A549 (cell line): Measurements from ENCODE around the gene RRP8. TPM values are rescaled to one million over a fixed set of nuclear protein-coding genes. Genes with fewer than 3 reads are reported as not detected.

Source experiments
- ATAC-seq, 2 experiments: fragments of 200-7000 bp in 1 of 2; fragments of >200 bp in 1 of 2; cut with Nextera tagmentation in 1 of 2; cut with Tn5 transposase in 1 of 2; 3 replicates each; pipeline versions ENCODE4 v1.8.0 to v1.9.1; 2018 to 2020; ENCODE audit warnings: mild to moderate bottlenecking in 1 of 2, moderate library complexity in 1 of 2
- CTCF ChIA-PET: fragments of 300-600 bp; sonication (Branson Sonifier 250); formaldehyde crosslinking; extraction: SDS; loops from one replicate; lab custom pipeline; 2021; ENCODE audit warnings: antibody characterized with exemption, inconsistent platforms; lab: Yijun Ruan, JAX
- POLR2A ChIA-PET: fragments of 350-600 bp; formaldehyde crosslinking; extraction: SDS; loops from one replicate; lab custom pipeline; 2021; ENCODE audit warnings: antibody characterized with exemption, inconsistent platforms; lab: Yijun Ruan, JAX
- DNase-seq, 2 experiments: peaks; one replicate each; pipeline versions ENCODE4 v3.0.0 to v3.0.0-alpha.2; 2011 to 2016; ENCODE audit warnings: low read depth in 1 of 2, low spot score in 1 of 2
- FAIRE-seq: peaks from 2 replicates; lab custom pipeline; 2011; peaks lifted over from hg19 to GRCh38; lab: Jason Lieb, UNC
- H3K27ac ChIP-seq, 2 experiments: fragments of >200 bp; sonication (Bioruptor Twin); formaldehyde crosslinking; 3 replicates each; pipeline ENCODE4 v1.5.1; 2016 to 2017
- H3K4me1 ChIP-seq: fragments of >200 bp; sonication (Bioruptor Twin); formaldehyde crosslinking; 3 replicates; pipeline ENCODE4 v1.6.1; 2016
- H3K4me2 ChIP-seq: fragments of >200 bp; sonication (Bioruptor Twin); formaldehyde crosslinking; 3 replicates; pipeline ENCODE4 v1.6.1; 2016
- H3K4me3 ChIP-seq: fragments of >200 bp; sonication (Bioruptor Twin); formaldehyde crosslinking; 3 replicates; pipeline ENCODE4 v1.5.1; 2016
- H3K9me3 ChIP-seq: fragments of >200 bp; sonication (Bioruptor Twin); formaldehyde crosslinking; 3 replicates; pipeline ENCODE4 v1.6.1; 2016
- BHLHE40 ChIP-seq: IDR thresholded peaks from 2 replicates; pipeline ENCODE4 v1.6.1; 2012; ENCODE audit warnings: low read depth, low read length, inconsistent platforms
- CBX2 ChIP-seq: fragments of 200-600 bp; sonication (generic); IDR thresholded peaks from 2 replicates; pipeline ENCODE4 v1.6.1; 2016; ENCODE audit warnings: low read depth, mild to moderate bottlenecking, borderline replicate concordance
- CHD2 ChIP-seq: fragments of 150-350 bp; IDR thresholded peaks from 2 replicates; pipeline ENCODE4 v1.6.1; 2014; ENCODE audit warnings: low read length; ENCODE audit not compliant: partially characterized antibody
- CHD4 ChIP-seq: fragments of 200-600 bp; sonication (generic); IDR thresholded peaks from 2 replicates; pipeline ENCODE4 v1.6.1; 2016; ENCODE audit warnings: antibody characterized with exemption, mild to moderate bottlenecking, borderline replicate concordance
- EHF ChIP-seq: fragments of 250-450 bp; sonication (Bioruptor Pico); IDR thresholded peaks from 2 replicates; pipeline ENCODE4 v1.5.0; 2020; ENCODE audit warnings: mild to moderate bottlenecking
- FOSB ChIP-seq: fragments of 250-450 bp; sonication (Bioruptor Pico); IDR thresholded peaks from 2 replicates; pipeline ENCODE4 v1.5.0; 2020; ENCODE audit warnings: mild to moderate bottlenecking, moderate library complexity
- FOXS1 ChIP-seq: fragments of 250-450 bp; sonication (Bioruptor Pico); IDR thresholded peaks from 2 replicates; pipeline ENCODE4 v1.5.0; 2020; ENCODE audit warnings: mild to moderate bottlenecking, moderate library complexity
- HOXA7 ChIP-seq: fragments of 250-450 bp; sonication (Bioruptor Pico); IDR thresholded peaks from 2 replicates; pipeline ENCODE4 v1.5.0; 2020; ENCODE audit warnings: mild to moderate bottlenecking, moderate library complexity
- HOXB13 ChIP-seq: fragments of 250-450 bp; sonication (Bioruptor Pico); IDR thresholded peaks from 2 replicates; pipeline ENCODE4 v1.5.0; 2020; ENCODE audit warnings: low read depth, mild to moderate bottlenecking, moderate library complexity
- JUN ChIP-seq, 2 experiments: fragments of >200 bp; sonication (Bioruptor Twin); formaldehyde crosslinking; IDR thresholded peaks; 2 replicates in 1 of 2; 3 replicates in 1 of 2; pipeline ENCODE4 v1.6.1; 2016 to 2017
- NR3C1 ChIP-seq: fragments of >200 bp; sonication (Bioruptor Twin); formaldehyde crosslinking; IDR thresholded peaks from 3 replicates; pipeline ENCODE4 v1.6.1; 2017
- PHF8 ChIP-seq: fragments of 200-600 bp; sonication (generic); IDR thresholded peaks from 2 replicates; pipeline ENCODE4 v1.6.1; 2016; ENCODE audit warnings: low read depth, mild to moderate bottlenecking, antibody characterized with exemption, moderate library complexity, borderline replicate concordance
- RAD21 ChIP-seq, 2 experiments: fragments of >200 bp in 1 of 2; sonication (Bioruptor Twin) in 1 of 2; formaldehyde crosslinking in 1 of 2; IDR thresholded peaks in 1 of 2; conservative IDR thresholded peaks in 1 of 2; 2 replicates in 1 of 2; 3 replicates in 1 of 2; pipeline ENCODE4 v1.6.1; 2012 to 2018; ENCODE audit warnings: inconsistent platforms in 1 of 2
- SMC3 ChIP-seq: fragments of >200 bp; sonication (Bioruptor Twin); formaldehyde crosslinking; IDR thresholded peaks from 3 replicates; pipeline ENCODE4 v1.6.1; 2018; ENCODE audit warnings: inconsistent platforms
- TP53 ChIP-seq: fragments of 250-450 bp; sonication (Bioruptor Pico); IDR thresholded peaks from 2 replicates; pipeline ENCODE4 v1.5.0; 2021; ENCODE audit warnings: mild to moderate bottlenecking, moderate library complexity
- ZC3H11A ChIP-seq: fragments of 450-650 bp; IDR thresholded peaks from 2 replicates; pipeline ENCODE4 v1.6.1; 2014; ENCODE audit warnings: antibody characterized with exemption, mild to moderate bottlenecking
- ZNF302 ChIP-seq: fragments of 250-450 bp; sonication (Bioruptor Pico); IDR thresholded peaks from 2 replicates; pipeline ENCODE4 v1.9.0; 2021; ENCODE audit warnings: inconsistent platforms, mild to moderate bottlenecking, moderate library complexity
- WGBS: methylation state at CpG from one replicate; pipeline ENCODE4 v1.1.6; 2017; ENCODE audit errors: missing lambda C conversion rate; 5-methylcytosine and 5-hydroxymethylcytosine counted together
- polyA plus RNA-seq, 4 experiments: library from polyadenylated mRNA; depleted of rRNA in 3 of 4; stranded (reverse); fragments of >200 nt; fragmentation: RNase III in 1 of 4; extraction: RNeasy Plus Mini Kit Qiagen cat#74134 plus additional on column Dnase treatment in 1 of 4; gene quantifications; 2 replicates in 3 of 4; 3 replicates in 1 of 4; pipeline ENCODE4 v1.2.3, GENCODE V29; 2011 to 2017
- TF ChIP-seq, protein P1 (sequence below): fragments of 450-650 bp; IDR thresholded peaks from 2 replicates; pipeline ENCODE4 v1.6.1; 2014; ENCODE audit warnings: antibody characterized with exemption
- TF ChIP-seq, protein P2 (sequence below): fragments of >200 bp; sonication (Bioruptor Twin); formaldehyde crosslinking; IDR thresholded peaks from 3 replicates; pipeline ENCODE4 v1.5.1; 2016
- TF ChIP-seq, protein P3 (sequence below): IDR thresholded peaks from 2 replicates; pipeline ENCODE4 v1.6.1; 2012
- TF ChIP-seq, protein P4 (sequence below): fragments of 250-450 bp; sonication (Bioruptor Pico); IDR thresholded peaks from 2 replicates; pipeline ENCODE4 v1.5.0; 2021; ENCODE audit warnings: mild to moderate bottlenecking, moderate library complexity, borderline replicate concordance
- TF ChIP-seq, protein P5 (sequence below): IDR thresholded peaks from 2 replicates; pipeline ENCODE4 v1.6.1; 2012; ENCODE audit warnings: low read depth, borderline replicate concordance
- TF ChIP-seq, protein P6 (sequence below): fragments of >200 bp; sonication (Bioruptor Twin); formaldehyde crosslinking; IDR thresholded peaks from 2 replicates; pipeline ENCODE4 v1.6.1; 2016
- TF ChIP-seq, protein P7 (sequence below): fragments of 200-600 bp; sonication (generic); IDR thresholded peaks from 2 replicates; pipeline ENCODE4 v1.6.1; 2016; ENCODE audit warnings: antibody characterized with exemption, mild to moderate bottlenecking, moderate library complexity

Gene RRP8
- polyA plus RNA-seq, 2 of the 4 experiments (the other 2 are of a cell fraction): 14.5 to 25.9 TPM

DNA sequence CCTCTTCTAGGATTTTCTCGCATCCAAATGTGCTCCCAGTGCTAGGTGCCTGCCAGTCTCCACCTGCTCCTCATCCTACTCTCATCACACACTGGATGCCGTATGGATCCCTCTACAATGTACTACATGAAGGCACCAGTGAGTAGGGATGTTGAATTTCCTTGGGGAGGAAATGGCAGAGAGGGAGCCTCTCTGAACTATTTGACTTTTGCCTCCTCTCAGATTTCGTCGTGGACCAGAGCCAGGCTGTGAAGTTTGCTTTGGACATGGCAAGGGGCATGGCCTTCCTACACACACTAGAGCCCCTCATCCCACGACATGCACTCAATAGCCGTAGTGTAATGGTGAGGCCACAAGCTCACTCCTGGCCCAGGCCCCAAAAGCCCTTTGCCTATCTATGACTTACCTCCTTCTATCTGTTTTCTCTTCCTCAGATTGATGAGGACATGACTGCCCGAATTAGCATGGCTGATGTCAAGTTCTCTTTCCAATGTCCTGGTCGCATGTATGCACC lies 6.1 kb upstream of the RRP8 start:
- Histone ChIP-seq H3K4me3 (no peak overlapping the region), H3K4me1 (peaks cover 45% of the 10 kb centered on the region)
- ATAC-seq: no peak
- POLR2A ChIA-PET: interaction anchor here (1.3 kb wide), 1 partner anchor 74 kb away, joined by 3 read pairs; the partner anchor contains the start of gene MRPL17
- FAIRE-seq: no peak
- TF ChIP-seq RAD21 (conservative IDR thresholded peaks at IDR 0.05 in 1 of 2, IDR thresholded peaks at IDR 0.05 in 1 of 2) (no peak), ZNF302 (CRISPR knock-in tag) (no peak), NR3C1 (no peak), JUN (IDR thresholded peaks at IDR 0.05) (0 out of 5 replicates have a peak, but pooled peaks of 1 of the 2 experiments have one; percentile 15), ZC3H11A (no peak)
- TF ChIP-seq, protein P1, sequence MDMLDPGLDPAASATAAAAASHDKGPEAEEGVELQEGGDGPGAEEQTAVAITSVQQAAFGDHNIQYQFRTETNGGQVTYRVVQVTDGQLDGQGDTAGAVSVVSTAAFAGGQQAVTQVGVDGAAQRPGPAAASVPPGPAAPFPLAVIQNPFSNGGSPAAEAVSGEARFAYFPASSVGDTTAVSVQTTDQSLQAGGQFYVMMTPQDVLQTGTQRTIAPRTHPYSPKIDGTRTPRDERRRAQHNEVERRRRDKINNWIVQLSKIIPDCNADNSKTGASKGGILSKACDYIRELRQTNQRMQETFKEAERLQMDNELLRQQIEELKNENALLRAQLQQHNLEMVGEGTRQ: no peak
- TF ChIP-seq, protein P2, sequence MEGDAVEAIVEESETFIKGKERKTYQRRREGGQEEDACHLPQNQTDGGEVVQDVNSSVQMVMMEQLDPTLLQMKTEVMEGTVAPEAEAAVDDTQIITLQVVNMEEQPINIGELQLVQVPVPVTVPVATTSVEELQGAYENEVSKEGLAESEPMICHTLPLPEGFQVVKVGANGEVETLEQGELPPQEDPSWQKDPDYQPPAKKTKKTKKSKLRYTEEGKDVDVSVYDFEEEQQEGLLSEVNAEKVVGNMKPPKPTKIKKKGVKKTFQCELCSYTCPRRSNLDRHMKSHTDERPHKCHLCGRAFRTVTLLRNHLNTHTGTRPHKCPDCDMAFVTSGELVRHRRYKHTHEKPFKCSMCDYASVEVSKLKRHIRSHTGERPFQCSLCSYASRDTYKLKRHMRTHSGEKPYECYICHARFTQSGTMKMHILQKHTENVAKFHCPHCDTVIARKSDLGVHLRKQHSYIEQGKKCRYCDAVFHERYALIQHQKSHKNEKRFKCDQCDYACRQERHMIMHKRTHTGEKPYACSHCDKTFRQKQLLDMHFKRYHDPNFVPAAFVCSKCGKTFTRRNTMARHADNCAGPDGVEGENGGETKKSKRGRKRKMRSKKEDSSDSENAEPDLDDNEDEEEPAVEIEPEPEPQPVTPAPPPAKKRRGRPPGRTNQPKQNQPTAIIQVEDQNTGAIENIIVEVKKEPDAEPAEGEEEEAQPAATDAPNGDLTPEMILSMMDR: no peak
- TF ChIP-seq, protein P3, sequence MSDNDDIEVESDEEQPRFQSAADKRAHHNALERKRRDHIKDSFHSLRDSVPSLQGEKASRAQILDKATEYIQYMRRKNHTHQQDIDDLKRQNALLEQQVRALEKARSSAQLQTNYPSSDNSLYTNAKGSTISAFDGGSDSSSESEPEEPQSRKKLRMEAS: no peak
- TF ChIP-seq, all 56 proteins: peak for 1
- WGBS: 95% methylated on average over 8 of the region's 8 CpGs
- DNase-seq: no peak
- H3K9me3 ChIP-seq: no peaks in the 10 kb centered on the region
- no peak overlapping the region for H3K4me2 ChIP-seq
- CTCF ChIA-PET: interaction anchor here (2.8 to 3.3 kb wide), 2 partner anchors 74 to 79 kb away, joined by 10 to 14 read pairs; partner anchors contain the start of gene MRPL17
- no peak overlapping the region for H3K27ac ChIP-seq

DNA sequence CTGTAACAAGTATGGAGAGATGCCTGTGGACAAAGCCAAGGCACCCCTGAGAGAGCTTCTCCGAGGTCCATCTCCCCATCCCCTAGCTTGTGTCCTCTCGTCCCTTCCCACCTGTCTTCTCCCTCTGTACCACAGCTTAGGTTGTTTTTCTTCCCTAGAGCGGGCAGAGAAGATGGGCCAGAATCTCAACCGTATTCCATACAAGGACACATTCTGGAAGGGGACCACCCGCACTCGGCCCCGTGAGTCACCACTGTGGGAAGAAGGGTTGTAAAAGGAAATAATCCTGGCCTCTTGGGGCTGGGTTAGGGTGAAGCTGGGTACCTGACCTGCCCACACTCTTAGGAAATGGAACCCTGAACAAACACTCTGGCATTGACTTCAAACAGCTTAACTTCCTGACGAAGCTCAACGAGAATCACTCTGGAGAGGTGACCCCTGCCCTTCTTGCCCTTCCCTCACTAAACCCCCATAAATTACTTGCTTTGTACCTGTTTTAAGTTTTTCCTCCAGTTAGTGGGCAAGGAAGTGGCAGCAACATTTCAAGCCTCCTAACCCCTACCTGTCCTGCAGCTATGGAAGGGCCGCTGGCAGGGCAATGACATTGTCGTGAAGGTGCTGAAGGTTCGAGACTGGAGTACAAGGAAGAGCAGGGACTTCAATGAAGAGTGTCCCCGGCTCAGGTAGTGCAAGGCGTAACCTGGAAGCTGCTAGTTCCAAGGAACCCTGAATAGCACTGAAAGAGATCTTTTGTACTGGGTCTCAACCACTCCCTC lies 5.5 kb upstream of the RRP8 start:
- CTCF ChIA-PET: interaction anchor here (1.1 to 3.3 kb wide), 4 partner anchors 75 to 230 kb away, joined by 3 to 14 read pairs (median 6); partner anchors contain the start of gene MRPL17
- Histone ChIP-seq H3K4me3 (no peak overlapping the region), H3K9me3 (no peaks in the 10 kb centered on the region), H3K4me2 (no peak overlapping the region), H3K27ac (no peak overlapping the region), H3K4me1 (peaks cover 46% of the 10 kb centered on the region)
- POLR2A ChIA-PET: interaction anchor here (0.7 to 1.3 kb wide), 2 partner anchors 10 to 75 kb away, joined by 3 to 4 read pairs; partner anchors contain the start of genes MRPL17 and TPP1
- ATAC-seq: no peak
- 96% methylated on average over 14 of the region's 14 CpGs for WGBS
- no peak for FAIRE-seq
- TF ChIP-seq TP53 (CRISPR knock-in tag): no peak
- no peak for TF ChIP-seq HOXB13 (CRISPR knock-in tag)
- TF ChIP-seq FOXS1: no peak
- TF ChIP-seq CHD2: no peak
- TF ChIP-seq, protein P4, sequence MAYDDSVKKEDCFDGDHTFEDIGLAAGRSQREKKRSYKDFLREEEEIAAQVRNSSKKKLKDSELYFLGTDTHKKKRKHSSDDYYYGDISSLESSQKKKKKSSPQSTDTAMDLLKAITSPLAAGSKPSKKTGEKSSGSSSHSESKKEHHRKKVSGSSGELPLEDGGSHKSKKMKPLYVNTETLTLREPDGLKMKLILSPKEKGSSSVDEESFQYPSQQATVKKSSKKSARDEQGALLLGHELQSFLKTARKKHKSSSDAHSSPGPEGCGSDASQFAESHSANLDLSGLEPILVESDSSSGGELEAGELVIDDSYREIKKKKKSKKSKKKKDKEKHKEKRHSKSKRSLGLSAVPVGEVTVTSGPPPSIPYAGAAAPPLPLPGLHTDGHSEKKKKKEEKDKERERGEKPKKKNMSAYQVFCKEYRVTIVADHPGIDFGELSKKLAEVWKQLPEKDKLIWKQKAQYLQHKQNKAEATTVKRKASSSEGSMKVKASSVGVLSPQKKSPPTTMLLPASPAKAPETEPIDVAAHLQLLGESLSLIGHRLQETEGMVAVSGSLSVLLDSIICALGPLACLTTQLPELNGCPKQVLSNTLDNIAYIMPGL (CRISPR knock-in tag): no peak
- no peak for TF ChIP-seq FOSB (CRISPR knock-in tag)
- TF ChIP-seq EHF (CRISPR knock-in tag): no peak
- no peak for TF ChIP-seq SMC3
- no peak for TF ChIP-seq CHD4
- TF ChIP-seq, protein P5, sequence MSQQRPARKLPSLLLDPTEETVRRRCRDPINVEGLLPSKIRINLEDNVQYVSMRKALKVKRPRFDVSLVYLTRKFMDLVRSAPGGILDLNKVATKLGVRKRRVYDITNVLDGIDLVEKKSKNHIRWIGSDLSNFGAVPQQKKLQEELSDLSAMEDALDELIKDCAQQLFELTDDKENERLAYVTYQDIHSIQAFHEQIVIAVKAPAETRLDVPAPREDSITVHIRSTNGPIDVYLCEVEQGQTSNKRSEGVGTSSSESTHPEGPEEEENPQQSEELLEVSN: no peak
- no peak for TF ChIP-seq CBX2
- TF ChIP-seq, protein P6, sequence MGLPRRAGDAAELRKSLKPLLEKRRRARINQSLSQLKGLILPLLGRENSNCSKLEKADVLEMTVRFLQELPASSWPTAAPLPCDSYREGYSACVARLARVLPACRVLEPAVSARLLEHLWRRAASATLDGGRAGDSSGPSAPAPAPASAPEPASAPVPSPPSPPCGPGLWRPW: no peak
- TF ChIP-seq, protein P7, sequence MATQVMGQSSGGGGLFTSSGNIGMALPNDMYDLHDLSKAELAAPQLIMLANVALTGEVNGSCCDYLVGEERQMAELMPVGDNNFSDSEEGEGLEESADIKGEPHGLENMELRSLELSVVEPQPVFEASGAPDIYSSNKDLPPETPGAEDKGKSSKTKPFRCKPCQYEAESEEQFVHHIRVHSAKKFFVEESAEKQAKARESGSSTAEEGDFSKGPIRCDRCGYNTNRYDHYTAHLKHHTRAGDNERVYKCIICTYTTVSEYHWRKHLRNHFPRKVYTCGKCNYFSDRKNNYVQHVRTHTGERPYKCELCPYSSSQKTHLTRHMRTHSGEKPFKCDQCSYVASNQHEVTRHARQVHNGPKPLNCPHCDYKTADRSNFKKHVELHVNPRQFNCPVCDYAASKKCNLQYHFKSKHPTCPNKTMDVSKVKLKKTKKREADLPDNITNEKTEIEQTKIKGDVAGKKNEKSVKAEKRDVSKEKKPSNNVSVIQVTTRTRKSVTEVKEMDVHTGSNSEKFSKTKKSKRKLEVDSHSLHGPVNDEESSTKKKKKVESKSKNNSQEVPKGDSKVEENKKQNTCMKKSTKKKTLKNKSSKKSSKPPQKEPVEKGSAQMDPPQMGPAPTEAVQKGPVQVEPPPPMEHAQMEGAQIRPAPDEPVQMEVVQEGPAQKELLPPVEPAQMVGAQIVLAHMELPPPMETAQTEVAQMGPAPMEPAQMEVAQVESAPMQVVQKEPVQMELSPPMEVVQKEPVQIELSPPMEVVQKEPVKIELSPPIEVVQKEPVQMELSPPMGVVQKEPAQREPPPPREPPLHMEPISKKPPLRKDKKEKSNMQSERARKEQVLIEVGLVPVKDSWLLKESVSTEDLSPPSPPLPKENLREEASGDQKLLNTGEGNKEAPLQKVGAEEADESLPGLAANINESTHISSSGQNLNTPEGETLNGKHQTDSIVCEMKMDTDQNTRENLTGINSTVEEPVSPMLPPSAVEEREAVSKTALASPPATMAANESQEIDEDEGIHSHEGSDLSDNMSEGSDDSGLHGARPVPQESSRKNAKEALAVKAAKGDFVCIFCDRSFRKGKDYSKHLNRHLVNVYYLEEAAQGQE: no peak
- no peak for TF ChIP-seq HOXA7 (CRISPR knock-in tag)
- no peak for TF ChIP-seq PHF8
- TF ChIP-seq BHLHE40: no peak
- no peak for DNase-seq
